ENCODE results near the gene SH2D2A.

SH2D2A gene

DNA sequence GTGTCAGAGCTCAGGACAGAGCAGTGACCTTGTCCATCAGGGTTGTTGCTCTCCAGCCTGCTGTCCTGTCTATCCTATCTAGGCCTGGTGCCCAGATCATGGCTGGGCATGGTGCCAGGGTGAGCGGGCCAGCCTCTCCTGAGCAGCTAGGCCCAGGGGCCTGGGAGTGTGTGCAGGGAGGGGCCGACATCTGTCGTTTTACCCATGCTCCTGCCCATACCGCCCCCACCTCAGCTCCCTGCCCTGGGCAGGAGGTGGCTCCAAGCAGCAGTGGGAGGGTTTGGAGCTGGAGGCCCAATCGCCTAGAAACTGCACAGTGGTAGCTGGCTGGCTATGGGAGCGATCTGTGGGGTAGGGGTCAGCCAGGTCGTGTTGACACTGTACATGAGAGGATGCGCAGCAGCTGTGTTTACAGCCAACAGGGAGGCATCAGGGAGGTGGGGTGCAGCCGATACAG, 35.8 kb upstream of the SH2D2A start:
- Mint-ChIP-seq H3K9me3 (no peaks in the 10 kb centered on the region), H3K27ac (no peak overlapping the region), H3K27me3 (ENCODE audit: low read depth, poor library complexity) (peaks cover 71% of the 10 kb centered on the region), H3K36me3 (ENCODE audit: low read depth) (no peaks in the 10 kb centered on the region), H3K4me3 (peak overlapping the region; percentile 11), H3K4me1 (peaks cover 61% of the 10 kb centered on the region)
- peak; percentile 63 for DNase-seq
- TF ChIP-seq, protein P1, sequence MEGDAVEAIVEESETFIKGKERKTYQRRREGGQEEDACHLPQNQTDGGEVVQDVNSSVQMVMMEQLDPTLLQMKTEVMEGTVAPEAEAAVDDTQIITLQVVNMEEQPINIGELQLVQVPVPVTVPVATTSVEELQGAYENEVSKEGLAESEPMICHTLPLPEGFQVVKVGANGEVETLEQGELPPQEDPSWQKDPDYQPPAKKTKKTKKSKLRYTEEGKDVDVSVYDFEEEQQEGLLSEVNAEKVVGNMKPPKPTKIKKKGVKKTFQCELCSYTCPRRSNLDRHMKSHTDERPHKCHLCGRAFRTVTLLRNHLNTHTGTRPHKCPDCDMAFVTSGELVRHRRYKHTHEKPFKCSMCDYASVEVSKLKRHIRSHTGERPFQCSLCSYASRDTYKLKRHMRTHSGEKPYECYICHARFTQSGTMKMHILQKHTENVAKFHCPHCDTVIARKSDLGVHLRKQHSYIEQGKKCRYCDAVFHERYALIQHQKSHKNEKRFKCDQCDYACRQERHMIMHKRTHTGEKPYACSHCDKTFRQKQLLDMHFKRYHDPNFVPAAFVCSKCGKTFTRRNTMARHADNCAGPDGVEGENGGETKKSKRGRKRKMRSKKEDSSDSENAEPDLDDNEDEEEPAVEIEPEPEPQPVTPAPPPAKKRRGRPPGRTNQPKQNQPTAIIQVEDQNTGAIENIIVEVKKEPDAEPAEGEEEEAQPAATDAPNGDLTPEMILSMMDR (IDR thresholded peaks at IDR 0.05), result no peak

DNA sequence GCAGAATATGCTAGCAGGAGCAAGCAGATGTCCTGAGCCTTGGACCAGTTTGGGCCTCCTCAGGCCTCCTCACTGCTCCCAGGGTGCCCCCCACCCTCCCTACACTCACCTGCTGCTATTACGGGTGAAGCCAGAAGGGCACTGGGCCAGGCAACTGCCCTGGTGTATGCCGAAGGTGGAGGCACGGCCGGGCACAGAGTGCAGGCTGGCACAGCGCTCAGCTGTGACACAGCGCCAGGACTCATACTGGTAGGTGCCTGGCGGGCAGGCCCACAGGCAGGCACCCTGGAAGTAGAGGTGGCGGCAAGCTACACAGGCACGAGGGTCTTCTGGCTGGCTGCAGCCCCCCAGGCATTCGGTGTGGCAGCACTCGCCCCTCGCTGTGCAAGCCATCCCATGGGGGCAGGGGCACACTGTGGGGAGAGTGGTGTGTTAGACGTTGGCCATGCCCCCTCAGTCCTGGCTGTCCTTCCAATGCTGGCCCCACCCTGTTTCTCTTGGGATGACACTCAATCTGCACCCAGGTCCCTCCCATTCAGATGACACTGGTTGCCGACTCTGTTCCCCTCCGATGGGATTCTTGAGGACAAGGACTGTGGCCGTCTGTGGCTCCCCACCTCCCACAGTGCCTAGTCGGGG, 35.2 kb upstream of the SH2D2A start:
- no peak overlapping the region for H3K4me3 Mint-ChIP-seq
- H3K27ac Mint-ChIP-seq, result no peak overlapping the region
- H3K4me1 Mint-ChIP-seq, result peaks cover 58% of the 10 kb centered on the region
- no peak for DNase-seq
- H3K9me3 Mint-ChIP-seq, result no peaks in the 10 kb centered on the region
- H3K27me3 Mint-ChIP-seq (ENCODE audit: low read depth, poor library complexity), result peaks cover 73% of the 10 kb centered on the region
- TF ChIP-seq, protein P1 (IDR thresholded peaks at IDR 0.05), result no peak
- no peaks in the 10 kb centered on the region for H3K36me3 Mint-ChIP-seq (ENCODE audit: low read depth)

DNA sequence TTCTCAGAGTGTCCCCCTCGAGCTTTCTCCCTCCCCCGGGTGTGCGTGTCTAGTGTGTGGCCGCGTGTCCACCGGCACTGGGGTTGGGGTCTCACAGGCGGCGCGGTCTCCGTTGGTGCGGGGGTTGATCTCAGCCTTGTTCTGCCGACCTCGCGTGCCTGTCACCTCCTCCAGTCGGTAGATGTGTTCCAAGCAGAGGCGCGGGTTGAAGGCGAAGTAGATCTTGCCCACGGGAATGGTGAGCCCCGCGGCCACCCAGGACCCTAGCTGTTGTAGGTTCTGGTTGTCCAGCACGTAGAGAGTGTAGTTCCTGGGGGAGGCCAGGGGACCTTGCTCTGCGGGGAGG, 32.5 kb upstream of the SH2D2A start:
- H3K27ac Mint-ChIP-seq, result no peak overlapping the region
- TF ChIP-seq, protein P1 (IDR thresholded peaks at IDR 0.05), result no peak
- no peaks in the 10 kb centered on the region for H3K9me3 Mint-ChIP-seq
- DNase-seq, result no peak
- peaks cover 91% of the 10 kb centered on the region for H3K27me3 Mint-ChIP-seq (ENCODE audit: low read depth, poor library complexity)
- H3K4me1 Mint-ChIP-seq, result peaks cover 48% of the 10 kb centered on the region
- no peaks in the 10 kb centered on the region for H3K36me3 Mint-ChIP-seq (ENCODE audit: low read depth)
- peak overlapping the region; percentile 45 for H3K4me3 Mint-ChIP-seq

DNA sequence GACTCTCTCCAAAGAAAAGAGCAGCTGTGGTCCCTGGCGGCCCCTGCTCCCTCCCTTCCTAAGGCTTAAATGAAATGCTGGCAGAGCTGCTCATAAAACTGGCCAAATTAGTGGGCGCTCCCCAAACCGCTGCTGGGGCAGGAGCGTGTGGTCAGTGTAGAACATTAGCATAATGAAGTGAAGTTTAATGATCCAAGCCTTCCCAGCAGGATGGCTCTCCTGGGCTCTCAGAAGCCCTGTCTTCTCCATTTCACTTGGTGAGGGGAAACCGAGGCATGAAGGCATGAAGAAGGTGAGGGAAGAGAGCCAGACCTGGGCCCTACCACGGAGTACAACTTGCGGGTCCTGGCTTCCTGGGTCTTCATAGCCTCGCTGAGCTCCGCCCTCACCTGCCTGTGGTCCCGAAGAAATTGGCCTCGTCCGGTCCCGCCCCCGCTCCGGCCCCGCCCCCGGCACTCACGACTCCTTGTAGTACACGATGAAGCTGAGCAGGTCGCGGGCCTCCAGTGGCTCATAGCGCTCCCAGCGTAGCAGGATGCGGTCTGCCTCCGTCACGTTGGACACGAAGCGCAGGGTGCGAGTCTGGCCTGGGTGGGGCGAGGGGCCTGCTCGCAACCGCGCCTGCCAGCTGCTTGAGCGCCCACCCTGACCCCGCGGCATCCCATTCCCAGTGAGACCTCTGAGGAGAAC, 32.0 kb upstream of the SH2D2A start:
- Mint-ChIP-seq H3K4me1 (peaks cover 47% of the 10 kb centered on the region), H3K27me3 (ENCODE audit: low read depth, poor library complexity) (peaks cover 91% of the 10 kb centered on the region), H3K4me3 (peak overlapping the region; percentile 52), H3K36me3 (ENCODE audit: low read depth) (no peaks in the 10 kb centered on the region), H3K9me3 (no peaks in the 10 kb centered on the region), H3K27ac (no peak overlapping the region)
- TF ChIP-seq, protein P1 (IDR thresholded peaks at IDR 0.05), result no peak
- DNase-seq, result peak; percentile 59

DNA sequence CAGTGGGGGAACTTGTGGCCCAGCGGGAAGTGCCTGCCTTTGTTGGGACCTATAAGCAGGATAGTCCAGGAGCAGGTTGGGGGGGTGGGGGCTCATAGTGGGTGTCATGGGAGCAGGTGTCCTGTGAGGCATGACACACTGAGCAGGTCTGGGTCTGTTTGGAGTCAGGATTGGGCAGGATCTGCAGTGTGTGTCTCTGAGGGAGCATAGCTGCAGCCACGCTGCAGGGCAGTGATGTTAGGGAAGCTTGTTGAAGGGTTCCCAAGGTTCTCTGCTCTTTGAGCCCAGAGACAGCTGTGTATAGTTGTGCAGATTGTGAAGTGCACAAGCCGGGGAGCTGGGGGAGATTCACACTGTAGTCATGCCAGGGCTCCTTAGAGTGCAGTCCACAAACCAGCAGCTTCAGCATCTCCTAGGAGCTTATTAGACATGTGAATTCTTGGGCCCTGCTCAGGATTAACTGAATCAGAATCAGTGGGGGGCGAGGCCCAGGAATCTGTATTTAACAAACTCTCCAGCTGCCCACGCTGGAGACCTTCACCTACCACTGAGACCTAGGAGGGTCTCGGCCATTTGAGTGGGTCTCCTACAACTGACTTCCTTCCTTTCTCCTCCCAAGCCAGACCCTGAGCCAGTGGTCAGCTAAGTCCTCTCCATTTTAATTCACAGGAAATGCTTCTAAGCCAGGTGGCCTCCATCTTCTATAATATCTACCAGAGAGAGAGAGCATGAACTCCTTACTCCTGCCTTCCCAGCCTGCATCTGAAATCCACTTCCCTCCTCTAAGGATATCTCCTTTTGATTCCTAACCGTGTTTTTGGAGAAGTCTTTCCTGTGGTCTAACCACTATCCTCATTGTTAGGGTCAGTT, 31.2 kb upstream of the SH2D2A start:
- H3K4me1 Mint-ChIP-seq, result peaks cover 40% of the 10 kb centered on the region
- no peak overlapping the region for H3K4me3 Mint-ChIP-seq
- no peaks in the 10 kb centered on the region for H3K36me3 Mint-ChIP-seq (ENCODE audit: low read depth)
- no peak overlapping the region for H3K27ac Mint-ChIP-seq
- DNase-seq, result no peak
- TF ChIP-seq, protein P1 (IDR thresholded peaks at IDR 0.05), result no peak
- H3K27me3 Mint-ChIP-seq (ENCODE audit: low read depth, poor library complexity), result peaks cover 93% of the 10 kb centered on the region
- no peaks in the 10 kb centered on the region for H3K9me3 Mint-ChIP-seq

Data from nephron progenitor cell (in vitro differentiated cells).